Spinal cord (tissue), 10 donors: ENCODE data around the gene MYO1B. TPM values are rescaled to one million over a fixed set of nuclear protein-coding genes. Genes with fewer than 3 reads are reported as not detected.
A peak's percentile ranks its signal among the peaks of the same experiment; 100 is the strongest.

Source experiments
- DNase-seq, 6 donors: peaks; one replicate each; pipeline versions ENCODE4 v3.0.0 to v3.0.0-alpha.2; 2013 to 2015; ENCODE audit warnings: low spot score in 6 of 6, low read depth in 4 of 6
- H3K27ac ChIP-seq: one replicate; pipeline ENCODE4 v1.5.1; 2013; ENCODE audit warnings: low read depth, low read length, control low read depth
- H3K27me3 ChIP-seq: one replicate; pipeline ENCODE4 v1.6.1; 2013; ENCODE audit warnings: low read length; ENCODE audit not compliant: control insufficient read depth, insufficient read depth
- H3K36me3 ChIP-seq: one replicate; pipeline ENCODE4 v1.6.1; 2013; ENCODE audit warnings: low read length; ENCODE audit not compliant: control insufficient read depth, insufficient read depth
- H3K4me1 ChIP-seq: one replicate; pipeline ENCODE4 v1.6.1; 2013; ENCODE audit warnings: low read length; ENCODE audit not compliant: control insufficient read depth, insufficient read depth
- H3K4me3 ChIP-seq: one replicate; pipeline ENCODE4 v1.5.1; 2013; ENCODE audit warnings: low read depth, low read length, control low read depth
- H3K9me3 ChIP-seq: one replicate; pipeline ENCODE4 v1.6.1; 2013; ENCODE audit warnings: low read length; ENCODE audit not compliant: control insufficient read depth, insufficient read depth
- WGBS: methylation state at CpG from one replicate; pipeline ENCODE4 v1.1.5; 2013; ENCODE audit warnings: missing lambda C conversion rate; ENCODE audit not compliant: insufficient coverage; 5-methylcytosine and 5-hydroxymethylcytosine counted together
- polyA plus RNA-seq, 2 donors: library from polyadenylated mRNA; unstranded; fragments of 120-200 nt; gene quantifications; one replicate each; pipeline ENCODE4 v1.2.1, GENCODE V29; 2013; ENCODE audit not compliant: insufficient read length in 2 of 2
- total RNA-seq, 2 donors: library from RNA; depleted of rRNA in 1 of 2; stranded (reverse); fragments of 120-200 nt in 1 of 2; fragments of >200 nt in 1 of 2; gene quantifications; one replicate each; pipeline versions ENCODE4 v1.2.3 to v1.2.4, GENCODE V29; 2013 to 2014
- donor health status: healthy.

The MYO1B gene
- total and polyA plus RNA-seq, 4 donors: 33.5 to 67.6 (median 54.5) TPM

DNA sequence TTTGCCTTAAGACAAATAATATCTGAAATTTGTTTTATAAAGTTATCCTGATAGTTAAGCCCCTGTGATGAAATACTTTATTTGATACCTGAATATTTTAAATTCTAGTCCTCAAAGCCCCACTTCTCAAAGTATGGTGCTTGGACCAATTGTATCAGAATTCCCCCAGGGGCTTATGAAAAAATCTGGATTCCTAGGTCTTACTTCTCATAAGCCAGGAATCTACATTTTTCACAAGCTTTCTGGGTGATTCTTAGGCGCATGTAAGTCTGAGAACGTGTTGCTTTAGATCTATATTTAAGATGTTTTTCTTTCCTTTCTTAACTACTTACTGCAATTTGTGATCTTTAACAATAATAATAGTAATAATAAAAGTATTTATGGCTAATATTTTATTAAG is 53.1 kb downstream of the MYO1B start:
- no CpG with 5 or more reads among the region's 2 CpGs for WGBS
- Histone ChIP-seq H3K9me3 (no peaks in the 10 kb centered on the region), H3K4me1 (no peaks in the 10 kb centered on the region), H3K36me3 (no peaks in the 10 kb centered on the region), H3K27ac (no peak overlapping the region), H3K4me3 (no peak overlapping the region), H3K27me3 (no peaks in the 10 kb centered on the region)
- DNase-seq: no peak

DNA sequence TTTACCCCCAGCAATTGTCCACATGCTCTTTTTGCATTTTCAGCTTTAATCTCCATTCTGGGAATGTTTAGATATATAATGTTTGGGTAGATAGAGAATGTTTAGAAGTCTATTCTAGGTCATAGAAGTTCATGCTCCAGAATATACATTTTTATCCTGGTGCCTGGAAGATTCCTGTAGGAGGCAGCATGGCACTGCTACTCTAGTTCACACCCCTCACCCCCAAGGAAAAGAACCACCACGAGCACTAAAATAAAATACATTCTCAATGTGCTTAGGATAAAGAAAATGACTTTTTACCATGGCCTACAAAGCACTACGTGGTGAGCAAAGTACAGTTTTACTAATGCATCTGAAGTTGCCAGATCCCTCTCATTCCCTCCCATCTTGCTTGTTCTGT is 53.8 kb downstream of the MYO1B start:
- no peak for DNase-seq
- H3K4me3 ChIP-seq: no peak overlapping the region
- 83% methylated on average over 1 of the region's 2 CpGs for WGBS

DNA sequence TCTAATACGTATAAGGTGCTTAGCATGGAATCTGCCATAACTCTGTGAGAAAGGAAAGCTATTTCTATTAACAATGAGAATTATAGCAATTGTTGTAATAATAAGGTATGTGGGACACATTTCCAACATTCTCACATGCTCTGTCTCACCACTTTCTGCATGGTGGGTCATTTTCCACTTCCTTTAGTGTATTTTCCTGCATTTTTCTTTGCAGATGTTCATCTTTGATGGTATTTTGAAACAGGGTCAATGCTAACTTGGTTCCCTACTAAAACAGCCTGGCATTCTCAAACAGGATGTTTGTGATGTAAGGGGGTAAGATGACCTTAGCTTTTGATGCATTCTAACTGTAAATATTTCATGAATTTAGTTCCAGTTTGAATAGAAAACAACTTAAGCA is 54.7 kb downstream of the MYO1B start:
- H3K4me1 ChIP-seq: peaks cover under 1% of the 10 kb centered on the region
- no peaks in the 10 kb centered on the region for H3K9me3 ChIP-seq
- no peaks in the 10 kb centered on the region for H3K36me3 ChIP-seq
- H3K4me3 ChIP-seq: no peak overlapping the region
- no peak overlapping the region for H3K27ac ChIP-seq
- no CpG with 5 or more reads among the region's 1 CpG for WGBS
- DNase-seq: no peak
- H3K27me3 ChIP-seq: no peaks in the 10 kb centered on the region

More for the DNA sequence above, 53.8 kb downstream of the MYO1B start:
- Histone ChIP-seq H3K27me3 (no peaks in the 10 kb centered on the region), H3K4me1 (no peaks in the 10 kb centered on the region), H3K9me3 (no peaks in the 10 kb centered on the region), H3K36me3 (no peaks in the 10 kb centered on the region), H3K27ac (no peak overlapping the region)

DNA sequence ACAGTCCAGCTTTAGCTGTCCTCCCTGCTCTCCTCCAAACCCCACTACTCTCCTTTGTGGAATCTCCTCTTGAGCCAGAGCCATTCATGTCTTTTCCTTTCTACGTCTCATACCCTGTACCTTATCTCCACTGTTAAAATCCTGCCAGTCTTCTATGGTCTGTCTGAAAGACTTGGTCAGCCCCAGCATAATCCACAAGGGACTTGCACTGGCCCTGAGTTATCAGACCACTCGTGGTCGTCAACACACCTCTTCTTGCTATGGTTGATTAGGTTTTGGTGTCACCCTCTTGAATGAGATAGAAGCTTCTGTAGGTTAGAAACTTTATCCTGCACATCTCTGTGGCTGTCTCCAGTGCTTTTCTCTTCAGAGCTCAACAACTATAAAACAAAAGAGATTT is 56.8 kb downstream of the MYO1B start:
- Histone ChIP-seq H3K36me3 (no peaks in the 10 kb centered on the region), H3K4me3 (no peak overlapping the region), H3K27ac (no peak overlapping the region), H3K9me3 (no peaks in the 10 kb centered on the region), H3K27me3 (no peaks in the 10 kb centered on the region), H3K4me1 (peaks cover 7% of the 10 kb centered on the region)
- WGBS: 100% methylated on average over 1 of the region's 3 CpGs
- DNase-seq: no peak

DNA sequence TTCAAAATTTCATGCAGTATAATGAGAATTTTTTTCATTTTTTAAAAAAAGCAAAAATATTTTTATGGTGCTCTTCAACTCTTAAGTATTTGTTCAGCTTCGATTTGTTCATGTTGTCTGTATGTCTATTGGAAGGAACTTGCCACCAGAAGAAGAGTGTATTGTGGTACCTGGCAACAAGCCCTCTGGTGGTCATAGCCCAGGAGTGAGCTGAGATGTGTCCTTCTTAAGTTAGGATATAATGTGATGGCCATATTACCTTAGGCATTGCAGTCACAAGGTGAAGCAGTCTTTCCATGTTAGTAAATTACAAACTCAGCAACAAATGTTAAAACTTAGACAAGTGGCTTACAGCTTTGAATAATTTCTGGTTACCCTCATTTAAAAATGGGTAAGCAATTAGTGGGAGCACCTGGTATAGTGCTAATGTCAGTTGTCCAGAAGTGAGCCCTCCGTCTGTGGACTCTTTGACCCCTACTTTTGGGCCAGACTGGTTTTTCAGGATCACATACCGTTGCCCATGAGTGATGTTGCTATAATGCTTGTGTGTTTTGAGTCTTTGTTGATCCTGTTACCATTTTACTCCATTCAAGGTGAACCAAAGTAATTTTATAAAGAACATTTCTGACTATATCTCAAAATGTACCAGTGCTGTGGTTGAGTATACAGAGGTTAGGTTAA is 57.4 kb downstream of the MYO1B start:
- DNase-seq: no peak
- 83% methylated on average over 1 of the region's 3 CpGs for WGBS
- no peaks in the 10 kb centered on the region for H3K27me3 ChIP-seq
- H3K36me3 ChIP-seq: no peaks in the 10 kb centered on the region
- no peak overlapping the region for H3K27ac ChIP-seq
- no peak overlapping the region for H3K4me3 ChIP-seq
- no peaks in the 10 kb centered on the region for H3K9me3 ChIP-seq
- H3K4me1 ChIP-seq: peaks cover 7% of the 10 kb centered on the region

DNA sequence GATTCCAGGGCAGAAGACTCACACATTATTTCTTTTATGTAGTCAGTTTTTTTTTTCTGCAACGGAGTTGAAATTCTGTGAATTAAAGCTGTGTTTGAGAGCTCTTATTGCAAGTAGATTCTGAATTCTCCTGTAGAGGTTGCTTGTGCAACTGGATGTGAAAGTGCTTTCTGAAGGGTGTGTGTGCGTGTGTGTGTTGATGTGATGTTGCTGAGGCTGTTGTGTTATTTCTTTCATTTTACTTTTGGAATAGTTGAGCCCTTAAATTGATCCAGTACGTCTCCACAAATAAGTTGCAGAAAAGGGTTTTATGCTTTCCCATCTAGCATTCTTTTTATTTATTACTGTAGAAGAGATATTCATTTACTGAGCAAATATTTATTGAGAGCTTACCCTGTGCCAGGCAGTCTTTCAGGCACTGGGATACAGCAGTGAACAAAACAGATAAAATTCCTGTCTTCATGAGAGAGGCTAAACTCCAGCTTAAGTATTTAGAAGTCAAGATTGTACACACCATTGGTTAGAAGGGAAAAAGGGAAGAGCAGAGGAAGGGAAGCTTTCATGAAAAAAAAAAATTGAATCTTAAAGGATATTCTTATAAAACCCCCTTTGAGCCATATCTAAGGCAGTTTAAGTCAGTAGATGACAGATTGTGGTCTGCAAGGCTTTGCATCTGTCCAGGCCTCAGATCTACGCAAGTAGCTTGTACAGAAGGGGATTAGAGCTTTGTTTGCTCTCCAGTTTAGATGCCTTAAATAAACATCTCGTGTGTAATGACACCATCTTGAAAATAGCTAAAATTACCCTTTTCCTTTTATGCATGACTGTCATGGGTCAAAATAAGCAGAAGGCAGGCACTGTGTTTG is 58.2 kb downstream of the MYO1B start:
- DNase-seq: no peak
- Histone ChIP-seq H3K9me3 (no peaks in the 10 kb centered on the region), H3K4me3 (no peak overlapping the region), H3K36me3 (no peaks in the 10 kb centered on the region), H3K27ac (no peak overlapping the region), H3K4me1 (peaks cover 7% of the 10 kb centered on the region), H3K27me3 (no peaks in the 10 kb centered on the region)
- no CpG with 5 or more reads among the region's 5 CpGs for WGBS

DNA sequence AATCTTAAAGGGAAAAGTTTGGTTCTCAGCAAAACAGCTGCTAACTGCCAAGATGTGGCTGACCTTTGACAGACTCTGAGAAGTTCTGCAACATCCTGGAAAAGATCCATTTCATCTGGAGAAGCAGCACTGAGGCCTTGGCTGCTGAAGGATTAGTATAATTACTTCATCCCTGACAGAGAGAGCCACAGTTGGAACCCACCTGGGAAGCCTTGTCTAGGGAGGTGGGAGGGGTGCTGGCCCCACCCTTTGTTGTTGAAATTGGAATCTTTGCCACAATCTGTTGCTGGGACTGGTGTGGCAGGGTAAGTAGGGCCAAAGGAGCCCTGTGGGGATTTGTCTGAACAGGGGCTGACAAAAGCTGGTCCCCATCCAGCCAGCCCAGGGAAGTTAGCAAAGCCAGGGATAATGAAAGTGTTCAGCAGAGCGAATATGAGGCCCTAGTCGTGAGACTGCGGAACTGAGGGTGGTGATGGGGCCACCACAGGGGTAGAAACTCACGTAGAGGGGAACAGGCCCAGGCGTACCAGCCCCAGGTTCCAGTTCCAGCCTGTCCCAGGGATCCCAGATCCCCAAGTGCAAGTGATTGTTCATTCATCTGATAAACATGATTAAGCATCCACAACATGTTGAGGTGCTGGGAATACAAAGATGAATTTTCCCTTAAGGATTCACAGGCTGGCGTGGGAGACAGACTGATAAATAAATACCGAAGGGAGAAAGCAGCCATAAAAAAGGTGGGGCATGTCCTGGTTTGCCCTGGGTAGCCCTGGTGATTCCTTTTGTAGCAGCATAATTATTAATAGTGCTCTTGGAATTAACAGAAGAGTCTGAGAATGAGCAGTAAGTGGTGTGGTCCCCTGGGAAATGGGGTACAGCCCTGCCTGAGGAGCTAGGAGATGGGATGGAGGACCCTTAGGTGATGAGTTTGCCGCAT is 60.0 kb downstream of the MYO1B start:
- Histone ChIP-seq H3K27ac (peak overlapping the region; percentile 26), H3K27me3 (no peaks in the 10 kb centered on the region), H3K9me3 (no peaks in the 10 kb centered on the region), H3K4me3 (no peak overlapping the region), H3K4me1 (peaks cover 7% of the 10 kb centered on the region), H3K36me3 (no peaks in the 10 kb centered on the region)
- WGBS: 78% methylated on average over 8 of the region's 8 CpGs
- DNase-seq: peak in 1 of 6 donors; percentile 65

DNA sequence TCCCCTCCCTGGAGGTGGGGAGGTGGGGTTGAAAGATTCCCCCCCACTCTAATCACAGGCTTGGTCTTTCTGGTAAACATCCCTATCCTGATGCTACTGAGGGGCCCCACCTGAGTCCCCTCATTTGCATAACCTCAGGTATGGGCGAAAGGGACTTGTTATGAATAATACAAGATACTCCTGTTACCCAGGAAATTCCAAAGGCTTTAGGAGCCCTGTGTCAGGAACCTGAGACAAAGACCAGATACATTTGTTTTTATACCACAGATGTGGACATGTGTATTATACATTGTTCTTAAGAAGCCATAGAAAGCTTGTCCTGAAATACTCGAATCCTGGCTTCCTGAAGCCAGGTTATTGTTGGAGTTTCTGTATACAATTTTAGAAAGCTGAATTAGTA is 62.8 kb downstream of the MYO1B start:
- peaks cover 7% of the 10 kb centered on the region for H3K4me1 ChIP-seq
- H3K27me3 ChIP-seq: no peaks in the 10 kb centered on the region
- no peak overlapping the region for H3K27ac ChIP-seq
- DNase-seq: no peak
- WGBS: no CpG with 5 or more reads among the region's 2 CpGs
- no peak overlapping the region for H3K4me3 ChIP-seq
- no peaks in the 10 kb centered on the region for H3K36me3 ChIP-seq
- no peaks in the 10 kb centered on the region for H3K9me3 ChIP-seq

DNA sequence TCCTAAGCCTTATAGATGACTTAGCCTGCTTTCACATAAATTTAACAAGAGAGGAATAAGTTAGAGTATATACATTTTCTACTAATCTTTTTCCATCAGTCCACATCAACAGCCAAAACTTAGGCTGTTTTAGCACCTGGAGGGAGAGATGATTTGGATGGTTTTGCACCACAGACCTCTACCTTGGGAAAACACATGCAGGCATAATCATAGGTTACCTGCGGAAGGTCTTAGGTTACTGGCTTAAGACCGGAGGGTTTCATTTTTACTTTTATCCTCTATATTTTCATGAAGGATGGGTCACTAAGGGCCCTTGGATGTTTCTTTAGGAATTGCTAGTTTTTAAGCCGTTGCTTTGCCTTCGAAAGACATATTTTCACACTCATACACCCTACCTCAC is 66.0 kb downstream of the MYO1B start:
- Histone ChIP-seq H3K4me1 (no peaks in the 10 kb centered on the region), H3K27me3 (no peaks in the 10 kb centered on the region), H3K36me3 (no peaks in the 10 kb centered on the region), H3K27ac (no peak overlapping the region), H3K4me3 (no peak overlapping the region), H3K9me3 (no peaks in the 10 kb centered on the region)
- DNase-seq: no peak
- WGBS: no CpG with 5 or more reads among the region's 4 CpGs
